Endothelial cell of umbilical vein (primary cell): ENCODE results near the gene HIVEP3.

Experiments used
- EZH2 ChIP-seq: IDR thresholded peaks from 2 replicates; pipeline ENCODE4 v1.6.1; 2012; ENCODE audit warnings: borderline replicate concordance, low read depth, mild to moderate bottlenecking, moderate library complexity, low read length, inconsistent platforms; ENCODE audit not compliant: severe bottlenecking
- GATA2 ChIP-seq: IDR thresholded peaks from 2 replicates; pipeline ENCODE4 v1.7.0; 2011; ENCODE audit warnings: low read depth, mild to moderate bottlenecking, moderate library complexity, mixed read lengths, low read length; ENCODE audit not compliant: insufficient read length, insufficient read depth
- TF ChIP-seq, protein P1 (sequence below), 2 donors: IDR thresholded peaks; 1 replicate in 1 of 2; 2 replicates in 1 of 2; pipeline ENCODE4 v1.5.1; 2011; ENCODE audit warnings: low read length in 2 of 2, mild to moderate bottlenecking in 2 of 2, moderate library complexity in 2 of 2, control low read depth in 1 of 2, inconsistent platforms in 1 of 2, low read depth in 1 of 2; ENCODE audit not compliant: insufficient read depth in 1 of 2; ENCODE audit errors: extremely low read depth in 1 of 2
- TF ChIP-seq, protein P2 (sequence below): IDR thresholded peaks from 2 replicates; pipeline ENCODE4 v1.6.1; 2011; ENCODE audit not compliant: insufficient read depth, insufficient read length

DNA sequence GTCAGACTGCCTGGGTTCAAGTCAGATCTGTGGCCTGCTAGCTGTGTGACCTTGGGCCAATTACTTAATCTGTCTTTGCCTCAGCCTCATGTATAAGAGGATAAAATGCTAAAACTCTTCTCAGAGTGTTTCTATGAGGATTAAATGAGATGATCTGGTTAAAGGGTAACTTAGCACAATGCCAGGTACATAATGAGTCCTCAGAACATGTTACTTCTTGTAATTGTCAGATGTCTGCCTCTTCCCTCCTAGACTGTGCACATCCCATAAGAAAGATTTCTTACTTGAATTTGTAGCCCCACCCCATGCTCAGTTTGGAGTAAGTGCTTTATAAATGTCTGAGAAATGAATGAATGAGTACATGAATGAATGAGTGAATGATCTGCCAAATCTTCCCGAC, 34.6 kb upstream of the HIVEP3 start:
- TF ChIP-seq, protein P1, sequence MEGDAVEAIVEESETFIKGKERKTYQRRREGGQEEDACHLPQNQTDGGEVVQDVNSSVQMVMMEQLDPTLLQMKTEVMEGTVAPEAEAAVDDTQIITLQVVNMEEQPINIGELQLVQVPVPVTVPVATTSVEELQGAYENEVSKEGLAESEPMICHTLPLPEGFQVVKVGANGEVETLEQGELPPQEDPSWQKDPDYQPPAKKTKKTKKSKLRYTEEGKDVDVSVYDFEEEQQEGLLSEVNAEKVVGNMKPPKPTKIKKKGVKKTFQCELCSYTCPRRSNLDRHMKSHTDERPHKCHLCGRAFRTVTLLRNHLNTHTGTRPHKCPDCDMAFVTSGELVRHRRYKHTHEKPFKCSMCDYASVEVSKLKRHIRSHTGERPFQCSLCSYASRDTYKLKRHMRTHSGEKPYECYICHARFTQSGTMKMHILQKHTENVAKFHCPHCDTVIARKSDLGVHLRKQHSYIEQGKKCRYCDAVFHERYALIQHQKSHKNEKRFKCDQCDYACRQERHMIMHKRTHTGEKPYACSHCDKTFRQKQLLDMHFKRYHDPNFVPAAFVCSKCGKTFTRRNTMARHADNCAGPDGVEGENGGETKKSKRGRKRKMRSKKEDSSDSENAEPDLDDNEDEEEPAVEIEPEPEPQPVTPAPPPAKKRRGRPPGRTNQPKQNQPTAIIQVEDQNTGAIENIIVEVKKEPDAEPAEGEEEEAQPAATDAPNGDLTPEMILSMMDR (IDR thresholded peaks at IDR 0.05; ENCODE audit: extremely low read depth in 1 of 2, insufficient read depth in 1 of 2, low read depth in 1 of 2, low read length in 2 of 2), result no peak
- TF ChIP-seq, protein P2, sequence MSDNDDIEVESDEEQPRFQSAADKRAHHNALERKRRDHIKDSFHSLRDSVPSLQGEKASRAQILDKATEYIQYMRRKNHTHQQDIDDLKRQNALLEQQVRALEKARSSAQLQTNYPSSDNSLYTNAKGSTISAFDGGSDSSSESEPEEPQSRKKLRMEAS, result no peak
- TF ChIP-seq GATA2 (no peak), EZH2 (no peak)
